ENCODE measurements around the gene DUSP5. TPM values are rescaled to one million over a fixed set of nuclear protein-coding genes. Genes with fewer than 3 reads are reported as not detected.

The DUSP5 gene
- total RNA-seq, 1 donor: 42.3 TPM

- no peak for TF ChIP-seq CTCF (IDR thresholded peaks at IDR 0.05; ENCODE audit: insufficient read depth, low read depth, low read length)
- DNase-seq (ENCODE audit: low read depth): no peak
- H3K4me3 ChIP-seq (ENCODE audit: low read depth, low read length): no peak overlapping the region
Observed at GRCh38 chr10:110488940-110489339, 8.8 kb upstream of the DUSP5 start.

DNA sequence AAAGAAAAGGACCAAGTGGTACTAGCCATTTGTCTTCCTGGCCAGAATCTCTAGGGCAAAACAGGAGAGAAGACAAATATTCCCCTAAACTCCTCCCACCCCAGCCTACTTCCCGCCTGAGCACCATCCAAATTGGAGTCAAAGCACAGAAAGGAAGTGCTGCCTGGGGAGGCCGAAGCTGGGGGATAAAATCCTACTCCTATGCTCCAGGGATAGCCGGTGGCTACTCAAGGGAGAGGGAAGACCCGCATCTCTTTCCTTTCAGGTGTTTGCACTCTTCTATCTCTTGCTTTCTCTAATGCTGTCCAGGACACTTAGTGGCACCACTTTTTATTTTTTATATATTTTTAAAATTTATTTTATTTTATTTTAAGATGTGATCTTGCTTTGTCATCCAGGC is 7.1 kb upstream of the DUSP5 start:
- DNase-seq (ENCODE audit: low read depth): no peak
- no peak for TF ChIP-seq CTCF (IDR thresholded peaks at IDR 0.05; ENCODE audit: insufficient read depth, low read depth, low read length)
- no peak overlapping the region for H3K4me3 ChIP-seq (ENCODE audit: low read depth, low read length)

GRCh38 chr10:110491346-110491745 is 6.4 kb upstream of the DUSP5 start:
- TF ChIP-seq CTCF (IDR thresholded peaks at IDR 0.05; ENCODE audit: insufficient read depth, low read depth, low read length): no peak
- peak; percentile 76 for DNase-seq (ENCODE audit: low read depth)
- no peak overlapping the region for H3K4me3 ChIP-seq (ENCODE audit: low read depth, low read length)

GRCh38 chr10:110492069-110492822 is 5.5 kb upstream of the DUSP5 start:
- H3K4me3 ChIP-seq (ENCODE audit: low read depth, low read length): no peak overlapping the region
- TF ChIP-seq CTCF (IDR thresholded peaks at IDR 0.05; ENCODE audit: insufficient read depth, low read depth, low read length): no peak
- no peak for DNase-seq (ENCODE audit: low read depth)

DNA sequence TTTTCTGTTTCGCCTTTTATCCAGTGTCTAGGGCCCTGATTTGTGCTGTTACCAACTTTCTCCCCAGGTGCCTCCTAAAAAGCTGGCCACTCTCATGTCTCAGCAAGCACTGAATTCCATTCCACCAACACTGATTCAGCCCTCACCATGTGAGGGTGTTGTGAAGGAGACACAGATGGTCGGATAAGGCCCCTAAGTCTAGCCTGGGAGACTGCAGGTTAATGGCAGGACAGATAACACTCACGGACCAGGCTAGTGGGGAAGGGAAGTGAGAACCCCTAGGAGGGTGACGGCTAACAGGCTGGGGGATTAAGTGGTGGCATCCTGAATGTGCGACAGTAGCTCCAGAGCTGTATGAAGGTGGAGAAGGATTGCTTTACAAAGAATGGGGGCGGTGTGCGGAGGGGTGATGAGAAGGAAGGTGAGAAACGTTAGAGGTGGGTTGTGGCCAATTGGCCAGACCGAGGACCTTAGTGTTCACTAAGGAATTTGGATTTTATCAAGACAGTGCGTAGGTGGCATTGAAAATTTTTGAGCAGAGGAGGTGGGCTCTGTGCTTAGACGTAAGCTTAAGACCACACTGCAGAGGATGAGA is 3.8 kb upstream of the DUSP5 start:
- no peak overlapping the region for H3K4me3 ChIP-seq (ENCODE audit: low read depth, low read length)
- no peak for TF ChIP-seq CTCF (IDR thresholded peaks at IDR 0.05; ENCODE audit: insufficient read depth, low read depth, low read length)
- no peak for DNase-seq (ENCODE audit: low read depth)

- DNase-seq (ENCODE audit: low read depth): no peak
- H3K4me3 ChIP-seq (ENCODE audit: low read depth, low read length): no peak overlapping the region
- TF ChIP-seq CTCF (IDR thresholded peaks at IDR 0.05; ENCODE audit: insufficient read depth, low read depth, low read length): no peak
Observed at GRCh38 chr10:110494532-110494931, 3.2 kb upstream of the DUSP5 start.
